NCI-H2081 treated with DMSO at 0.1 percent for 48 hours (cell line): ENCODE measurements around the gene TNXB.
"Not testable (repeated sequence)": the region's sequence is repeated elsewhere in the genome, so short reads cannot be mapped to it uniquely, and the experiment has no call there.

Experiments used
- DNase-seq: peaks from one replicate; lab custom pipeline; 2025; lab: John Stamatoyannopoulos, UW

The TNXB gene

GRCh38 chr6:32083812-32084768 lies 25.0 kb downstream of the TNXB start:
- no peak for DNase-seq

- DNase-seq = no peak
Observed at GRCh38 chr6:32082935-32083334, 26.2 kb downstream of the TNXB start.

- DNase-seq = no peak
Observed at GRCh38 chr6:32082478-32082877, 26.7 kb downstream of the TNXB start.

GRCh38 chr6:32081168-32081990 lies 27.8 kb downstream of the TNXB start:
- DNase-seq = no peak

GRCh38 chr6:32079566-32080290 lies 29.4 kb downstream of the TNXB start:
- no peak for DNase-seq

- no peak for DNase-seq
Observed at GRCh38 chr6:32076321-32076809, 32.8 kb downstream of the TNXB start.

- DNase-seq = no peak
Observed at GRCh38 chr6:32075781-32076180, 33.4 kb downstream of the TNXB start.

GRCh38 chr6:32074996-32075532 lies 34.1 kb downstream of the TNXB start:
- DNase-seq = no peak

GRCh38 chr6:32073613-32074012 lies 35.5 kb downstream of the TNXB start:
- DNase-seq = no peak

GRCh38 chr6:32073101-32073500 lies 36.0 kb downstream of the TNXB start:
- DNase-seq = no peak

- no peak for DNase-seq
Observed at GRCh38 chr6:32070814-32071543, 38.2 kb downstream of the TNXB start.

GRCh38 chr6:32069878-32070515 lies 39.1 kb downstream of the TNXB start:
- DNase-seq = no peak

GRCh38 chr6:32069460-32069859 lies 39.7 kb downstream of the TNXB start:
- no peak for DNase-seq

GRCh38 chr6:32068867-32069266 lies 40.3 kb downstream of the TNXB start:
- DNase-seq = no peak

- DNase-seq = not testable (repeated sequence)
Observed at GRCh38 chr6:32068315-32068714, 40.8 kb downstream of the TNXB start.

GRCh38 chr6:32067521-32067920 lies 41.6 kb downstream of the TNXB start:
- DNase-seq = not testable (repeated sequence)

GRCh38 chr6:32064706-32065105 lies 44.4 kb downstream of the TNXB start:
- no peak for DNase-seq

- no peak for DNase-seq
Observed at GRCh38 chr6:32060966-32061655, 48.0 kb downstream of the TNXB start.

GRCh38 chr6:32058511-32058963 lies 50.6 kb downstream of the TNXB start:
- no peak for DNase-seq

- no peak for DNase-seq
Observed at GRCh38 chr6:32057966-32058365, 51.2 kb downstream of the TNXB start.
